NCI-H446 (cell line): ENCODE measurements around the gene MYO6.
"Not testable (repeated sequence)": the region's sequence is repeated elsewhere in the genome, so short reads cannot be mapped to it uniquely, and the experiment has no call there.

ENCODE experiments used
- DNase-seq, 2 experiments: peaks; one replicate each; lab custom pipeline; 2025; lab: John Stamatoyannopoulos, UW

The MYO6 gene

DNA sequence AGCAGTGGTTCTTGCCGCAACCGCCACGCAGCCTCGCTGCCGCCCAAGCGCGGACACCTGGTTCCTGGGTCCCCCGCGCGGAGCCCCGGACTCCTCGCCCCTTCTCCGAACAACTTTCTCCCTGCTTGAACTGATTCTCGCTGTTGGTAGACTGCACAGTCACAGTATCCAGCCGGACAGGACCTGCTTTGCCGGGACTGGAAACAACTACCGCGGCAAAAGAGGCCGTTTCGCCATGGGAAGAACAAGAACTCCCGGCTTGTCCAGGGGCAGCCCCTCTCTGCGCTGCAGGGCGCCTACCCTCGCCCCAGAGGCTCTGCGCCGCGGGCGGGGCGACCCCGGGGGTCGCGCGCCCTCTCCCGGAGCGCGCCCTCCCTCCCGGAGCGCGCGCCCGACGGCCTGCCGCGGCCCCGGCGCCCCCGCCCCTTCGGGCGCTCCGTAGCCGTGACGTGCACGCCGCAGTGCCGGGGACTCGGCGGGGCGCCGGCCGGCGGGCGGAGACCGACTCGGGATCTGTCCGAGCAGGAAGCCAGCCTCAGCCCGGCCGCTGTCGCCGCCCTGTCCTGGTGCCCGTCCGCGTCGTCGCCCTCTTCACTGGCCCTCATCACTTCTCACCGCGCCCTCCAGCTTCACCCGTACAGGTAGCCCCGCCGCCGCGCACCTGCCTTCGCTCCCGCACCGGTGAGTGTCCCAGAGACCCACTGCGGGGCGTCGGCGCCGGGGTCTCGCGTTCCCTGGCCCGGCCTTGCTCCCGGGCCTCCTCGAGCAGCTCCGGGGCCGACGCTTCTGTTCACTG lies at the start of gene MYO6:
MYO6 (plus strand) TSS at position 497 of the 796 bp plus-strand sequence. CDS start 68,309 bp downstream, outside the sequence.
- no peak for DNase-seq

DNA sequence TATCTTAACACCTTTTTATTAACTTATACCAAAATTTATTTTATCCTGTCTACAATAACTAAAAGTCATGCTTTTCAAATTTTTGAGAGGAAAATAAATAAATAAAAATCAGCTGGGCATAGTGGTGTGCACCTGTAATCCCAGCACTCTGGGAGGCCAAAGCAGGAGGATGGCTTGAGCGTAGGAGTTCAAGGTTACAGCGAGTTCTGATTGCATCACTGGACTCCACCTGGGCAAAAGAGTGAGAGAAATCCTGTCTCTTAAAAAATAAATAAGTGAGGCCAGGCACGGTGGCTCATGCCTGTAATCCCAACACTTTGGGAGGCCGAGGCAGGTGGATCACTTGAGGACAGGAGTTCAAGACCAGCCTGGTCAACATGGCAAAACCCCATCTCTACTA lies 40.7 kb upstream of the MYO6 start:
- DNase-seq: not testable (repeated sequence)

DNA sequence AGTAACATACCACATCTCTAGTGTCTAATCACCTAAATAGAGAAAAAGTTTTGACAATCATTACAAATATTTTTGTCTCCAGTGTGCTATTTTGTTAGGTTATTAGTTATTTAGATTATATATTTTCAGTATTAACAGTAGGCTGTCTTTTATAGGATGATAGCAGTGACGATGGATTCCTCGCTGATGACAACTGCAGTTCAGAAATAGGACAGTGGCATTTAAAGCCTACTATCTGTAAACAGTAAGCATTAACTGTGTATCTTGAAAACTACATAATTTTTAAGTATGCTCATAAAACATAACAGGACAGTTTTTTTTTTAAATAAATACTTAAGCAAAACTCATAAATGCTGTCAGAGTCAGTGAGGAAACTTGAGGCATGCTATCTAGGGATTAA lies 37.9 kb upstream of the MYO6 start:
- DNase-seq: no peak

DNA sequence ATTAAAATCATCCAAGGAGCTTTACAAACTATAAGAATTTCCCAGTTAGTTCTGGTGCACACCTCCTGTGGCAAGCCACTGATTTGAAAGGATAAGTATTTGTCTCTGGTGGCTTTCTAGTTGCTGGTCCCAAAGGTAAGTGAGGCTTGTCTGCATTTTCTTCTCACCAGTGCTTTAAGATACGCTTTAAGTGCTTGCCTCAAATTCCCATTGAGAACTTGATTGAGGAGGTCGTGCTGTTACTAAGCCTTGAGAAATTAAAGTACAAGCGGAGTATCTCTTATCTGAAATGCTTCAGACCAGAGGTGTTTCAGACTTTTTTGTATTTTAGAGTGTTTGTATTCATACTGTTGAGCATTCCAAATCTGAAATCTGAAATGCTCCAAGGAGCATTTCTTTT lies 29.9 kb upstream of the MYO6 start:
- DNase-seq: no peak

DNA sequence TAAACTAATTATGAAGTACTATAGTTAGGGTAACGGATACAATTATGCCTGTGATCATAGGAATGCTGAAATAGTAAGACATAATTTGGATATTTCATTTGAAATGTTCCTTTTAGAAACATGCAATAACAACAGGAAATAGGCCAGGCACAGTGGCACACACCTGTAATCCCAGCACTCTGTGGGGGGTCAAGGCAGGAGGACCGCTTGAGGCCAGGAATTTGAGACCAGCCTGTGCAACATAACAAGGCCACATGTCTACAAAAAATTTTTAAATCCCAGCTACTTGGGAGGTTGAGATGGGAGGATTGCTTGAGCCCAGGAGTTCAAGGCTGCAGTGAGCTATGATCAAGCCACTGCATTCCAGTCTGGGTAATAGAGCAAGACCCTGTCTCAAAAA lies 25.7 kb upstream of the MYO6 start:
- DNase-seq: no peak

DNA sequence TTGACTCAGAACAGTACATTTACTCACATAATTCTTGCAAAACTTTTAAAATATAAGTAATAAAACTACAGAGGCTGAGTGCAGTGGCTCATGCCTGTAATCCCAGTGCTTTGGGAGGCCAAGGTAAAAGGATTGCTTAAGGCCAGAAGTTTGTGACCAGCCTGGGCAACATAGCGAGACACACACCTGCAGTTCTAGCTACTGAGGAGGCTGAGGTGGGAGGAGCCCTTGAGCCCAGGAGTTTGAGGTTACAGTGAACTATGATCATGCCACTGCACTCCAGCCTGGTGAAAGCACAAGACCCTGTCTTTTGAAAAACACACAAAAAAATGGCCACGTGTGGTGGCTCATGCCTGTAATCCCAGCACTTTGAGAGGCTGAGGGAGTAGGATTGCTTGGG lies 21.8 kb upstream of the MYO6 start:
- no peak for DNase-seq

DNA sequence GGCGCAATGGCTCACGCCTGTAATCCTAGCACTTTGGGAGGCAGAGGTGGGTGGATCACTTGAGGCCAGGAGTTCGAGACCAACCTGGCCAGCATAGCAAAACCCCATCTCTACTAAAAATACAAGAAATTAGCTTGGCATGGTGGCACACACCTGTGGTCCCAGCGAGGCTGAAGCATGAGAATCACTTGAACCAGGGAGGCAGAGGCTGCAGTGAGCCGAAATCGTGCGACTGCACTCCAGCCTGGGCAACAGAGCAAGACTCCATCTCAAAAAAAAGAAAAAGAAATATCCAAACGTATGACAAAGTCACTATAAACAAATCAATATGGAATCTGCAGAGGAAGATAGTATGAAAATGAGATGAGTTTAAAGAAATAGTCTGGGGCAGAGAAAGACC lies 18.0 kb upstream of the MYO6 start:
- not testable (repeated sequence) for DNase-seq

DNA sequence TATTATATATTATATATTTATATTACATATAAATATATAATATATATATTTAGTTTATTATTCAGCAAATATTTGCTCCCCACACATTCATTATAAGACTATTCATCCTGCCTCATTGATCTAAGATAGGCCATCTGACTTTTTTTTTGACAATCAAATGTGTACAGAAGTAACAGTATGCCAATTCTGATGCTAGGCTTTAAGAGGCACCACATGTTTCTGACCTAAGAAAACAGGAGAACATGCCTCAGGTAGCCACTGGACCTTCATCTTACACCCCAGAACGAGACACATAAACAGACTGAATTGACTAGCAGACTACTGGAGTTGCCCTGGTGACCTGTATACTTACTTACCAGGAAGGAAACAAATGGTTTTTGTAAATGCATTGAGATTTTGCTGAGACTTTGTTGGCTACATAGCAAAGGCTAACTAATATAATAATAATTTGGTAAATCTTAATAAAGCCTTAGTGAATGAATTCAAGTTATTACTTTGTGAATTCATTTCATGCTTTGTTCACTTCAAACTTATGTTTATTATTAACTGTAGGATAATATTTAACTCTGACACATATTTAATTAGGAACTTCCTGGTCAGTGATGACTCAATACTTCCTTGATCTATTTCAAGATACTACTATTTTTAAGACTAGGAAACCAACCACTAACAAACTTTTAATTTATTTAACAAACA lies 13.4 kb upstream of the MYO6 start:
- DNase-seq: no peak

DNA sequence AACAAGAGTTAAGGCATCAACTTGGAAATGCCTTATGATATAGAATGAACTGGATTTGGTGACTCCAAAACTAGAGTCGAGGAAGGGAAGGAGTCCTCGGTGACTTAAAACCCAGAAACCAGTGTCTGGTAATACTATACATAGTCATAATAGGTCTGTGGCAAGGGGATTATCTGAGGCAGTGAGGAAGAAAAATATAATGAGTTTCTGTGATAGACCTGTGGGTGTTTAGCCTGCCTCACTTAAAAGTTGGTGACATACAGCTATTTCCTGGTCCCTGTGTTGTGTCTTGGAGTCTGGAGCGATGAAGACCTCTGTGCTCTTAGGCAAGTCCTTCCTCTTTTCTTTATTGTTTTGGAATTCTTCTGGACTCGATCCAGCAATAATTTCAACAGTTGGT lies 5.1 kb upstream of the MYO6 start:
- DNase-seq: no peak

DNA sequence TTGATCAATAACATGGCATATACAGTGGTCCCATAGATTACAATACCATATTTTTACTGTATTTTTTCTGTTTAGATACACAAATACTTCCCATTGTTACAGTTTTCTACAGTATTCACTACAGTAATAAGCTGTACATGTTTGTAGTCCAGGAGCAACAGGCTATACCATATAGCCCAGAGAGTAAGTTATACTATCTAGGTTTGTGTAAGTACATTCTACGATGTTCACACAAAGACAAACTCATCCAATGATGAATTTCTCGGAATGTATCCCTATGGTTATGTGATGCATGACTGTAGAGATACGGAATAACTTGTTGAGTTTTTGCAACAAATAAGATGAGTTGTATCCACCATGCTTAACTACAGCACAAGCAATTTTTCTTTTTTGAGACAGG lies 3.6 kb upstream of the MYO6 start:
- no peak for DNase-seq

DNA sequence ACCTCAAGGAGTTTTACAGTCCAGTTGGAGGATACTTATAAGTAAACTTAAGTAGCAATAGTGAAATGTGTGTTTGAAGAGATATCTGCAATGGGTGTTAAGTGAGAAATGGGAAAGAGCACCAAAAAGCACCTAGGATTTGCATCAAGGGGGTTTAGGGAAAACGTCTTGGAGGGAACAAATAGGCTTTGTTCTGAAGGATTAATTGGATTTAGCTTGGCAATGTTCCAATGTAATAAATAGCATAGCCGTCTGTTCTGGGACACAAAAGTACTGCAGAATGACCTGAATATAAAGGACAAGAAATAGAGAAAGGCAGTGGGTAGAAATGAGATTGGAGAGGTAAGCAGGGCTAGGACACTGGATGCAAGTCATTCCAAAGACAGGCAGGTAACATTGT lies 2.8 kb upstream of the MYO6 start:
- DNase-seq: no peak

DNA sequence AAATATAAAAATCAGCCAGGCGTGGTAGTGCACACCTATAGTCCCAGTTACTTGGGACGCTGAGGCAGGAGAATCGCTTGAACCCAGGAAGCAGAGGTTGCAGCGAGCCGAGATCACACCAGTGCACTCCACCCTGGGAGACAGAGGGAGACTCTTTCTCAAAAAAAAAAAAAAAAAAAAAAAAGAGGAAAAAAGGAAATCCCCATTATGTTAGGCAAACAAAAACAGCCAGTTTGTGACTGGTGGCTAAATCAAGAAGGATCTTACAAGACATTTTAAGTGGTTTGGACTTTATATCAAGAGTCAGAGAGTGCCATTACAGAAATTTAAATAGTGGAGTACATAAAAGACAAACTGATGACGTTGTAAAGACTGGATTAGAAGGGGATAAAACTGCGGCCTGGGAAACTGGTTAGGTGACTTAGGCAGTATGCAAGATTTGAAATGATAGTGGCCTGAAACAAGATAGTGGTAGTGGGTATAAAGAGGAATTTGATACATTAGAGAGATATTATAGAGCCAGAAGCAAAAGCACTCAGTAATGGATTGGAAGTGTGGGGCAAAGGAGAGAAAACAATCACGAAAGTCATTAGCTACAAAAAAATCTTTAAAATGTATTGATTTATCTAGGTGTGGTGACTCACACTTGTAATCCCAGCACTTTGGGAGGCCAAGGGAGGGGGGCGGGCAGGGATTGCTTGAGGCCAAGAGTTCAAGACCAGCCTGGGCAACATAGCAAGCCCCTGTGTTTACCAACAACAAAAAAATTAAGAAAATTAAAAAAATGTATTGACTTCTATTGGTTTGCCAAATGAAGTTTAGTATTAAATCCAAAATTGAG lies 1.7 kb upstream of the MYO6 start:
- DNase-seq: no peak

DNA sequence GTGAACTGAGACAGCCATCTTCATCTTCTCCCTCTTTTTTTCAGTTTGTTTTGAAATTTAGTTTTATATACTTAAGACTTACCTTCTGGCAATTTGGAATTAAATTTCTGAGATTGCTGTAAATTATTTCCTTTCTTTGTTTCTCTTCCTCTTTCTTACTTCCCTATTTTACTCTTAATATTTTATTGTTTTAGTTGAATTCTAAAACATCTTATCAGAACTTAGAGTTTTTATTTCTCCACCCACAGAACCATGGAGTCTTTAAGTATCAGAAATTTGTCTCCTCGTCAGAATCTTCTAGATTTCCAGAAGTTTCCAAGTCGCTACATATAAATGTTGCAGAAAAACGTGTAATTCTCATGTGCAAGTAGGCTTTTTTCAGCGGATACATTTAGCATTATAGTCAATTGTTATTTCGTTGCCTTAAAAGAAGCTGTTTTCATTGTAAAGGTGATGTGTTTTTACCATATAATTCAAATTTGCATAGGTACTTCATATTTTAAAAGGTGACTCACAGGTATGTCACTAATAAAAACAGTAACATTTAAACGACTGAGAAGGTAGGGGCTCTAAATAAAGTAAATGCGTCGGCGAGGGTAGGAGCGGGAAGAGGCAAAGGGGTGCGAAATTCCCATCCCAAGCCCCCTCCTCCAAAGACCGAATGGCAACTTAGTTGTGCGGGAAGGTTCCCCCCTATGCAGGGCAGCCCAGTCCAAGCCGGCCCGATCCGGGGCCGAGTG lies 866 bp upstream of the MYO6 start:
- DNase-seq: no peak

DNA sequence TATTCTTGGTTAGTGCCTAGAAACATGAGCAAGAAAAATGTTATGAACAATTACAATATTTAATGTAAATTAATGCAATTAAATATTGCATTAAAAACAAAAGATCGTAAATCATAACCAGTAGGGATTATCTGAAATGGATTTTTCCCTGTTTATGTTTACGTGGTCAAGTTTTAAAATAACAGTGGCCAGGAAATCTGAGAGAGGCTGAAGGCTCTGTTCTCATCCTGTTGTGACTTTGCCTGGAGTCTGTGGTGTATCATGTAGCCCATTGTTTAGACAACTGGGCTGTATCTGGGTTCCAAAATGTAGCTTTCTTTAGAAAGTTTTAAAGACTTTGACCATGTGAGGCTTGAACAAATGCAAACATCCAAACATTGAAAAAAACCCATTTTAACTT lies 2.4 kb downstream of the MYO6 start:
- no peak for DNase-seq

DNA sequence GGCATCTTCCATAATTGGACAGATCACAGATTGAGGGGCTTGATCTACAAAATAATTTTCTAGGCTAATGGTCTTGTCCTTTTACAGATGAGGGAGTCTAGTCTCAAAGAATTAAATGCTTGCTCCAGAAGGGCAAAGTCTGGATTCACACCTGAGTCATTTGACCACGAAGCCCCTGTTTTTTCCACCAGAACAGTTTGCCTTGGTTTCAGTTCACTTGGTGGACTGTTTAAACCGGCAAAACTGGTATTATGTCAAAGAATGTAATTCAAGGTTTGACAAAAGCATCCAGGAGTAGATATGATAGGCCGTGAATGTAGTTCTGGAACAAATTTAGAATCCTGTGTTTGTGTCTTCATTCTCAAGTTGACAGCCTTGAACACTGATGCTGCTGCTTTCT lies 3.3 kb downstream of the MYO6 start:
- DNase-seq: no peak

DNA sequence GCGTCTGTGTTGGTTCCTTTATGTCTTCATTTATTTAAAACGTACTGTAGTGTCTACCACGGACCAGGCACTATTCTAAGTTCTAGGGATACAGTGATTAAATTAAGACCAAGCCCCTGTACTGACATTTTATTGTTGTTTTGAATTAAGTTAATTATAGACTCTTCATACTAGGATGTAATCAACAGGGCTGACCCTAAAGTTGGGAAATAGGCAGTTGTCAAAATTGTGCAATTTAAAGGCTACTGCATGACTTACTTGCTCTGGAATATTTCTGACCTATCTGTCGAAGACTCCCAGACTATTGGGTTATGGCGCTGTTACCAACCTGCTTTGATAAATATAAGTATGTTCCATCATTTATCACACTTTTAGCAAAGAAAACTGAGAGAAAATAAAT lies 6.7 kb downstream of the MYO6 start:
- DNase-seq: no peak

DNA sequence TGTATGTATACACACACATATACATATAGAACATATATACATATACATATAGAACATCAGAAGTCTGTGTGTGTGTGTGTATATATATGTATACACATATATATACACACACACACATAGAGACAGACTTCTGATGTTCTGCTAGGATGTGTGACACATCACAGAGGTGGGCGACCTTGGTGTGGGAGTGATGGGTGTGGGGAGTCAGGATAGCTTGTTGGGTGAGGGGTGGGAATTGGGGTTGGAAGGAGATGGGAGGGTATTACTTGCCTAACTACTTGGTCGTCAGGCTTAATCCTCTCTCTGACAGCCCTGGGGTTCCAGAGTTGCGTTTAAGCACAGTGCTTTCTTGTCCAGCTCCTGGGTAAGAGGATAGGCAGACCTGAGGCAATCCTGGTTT lies 8.3 kb downstream of the MYO6 start:
- DNase-seq: no peak

DNA sequence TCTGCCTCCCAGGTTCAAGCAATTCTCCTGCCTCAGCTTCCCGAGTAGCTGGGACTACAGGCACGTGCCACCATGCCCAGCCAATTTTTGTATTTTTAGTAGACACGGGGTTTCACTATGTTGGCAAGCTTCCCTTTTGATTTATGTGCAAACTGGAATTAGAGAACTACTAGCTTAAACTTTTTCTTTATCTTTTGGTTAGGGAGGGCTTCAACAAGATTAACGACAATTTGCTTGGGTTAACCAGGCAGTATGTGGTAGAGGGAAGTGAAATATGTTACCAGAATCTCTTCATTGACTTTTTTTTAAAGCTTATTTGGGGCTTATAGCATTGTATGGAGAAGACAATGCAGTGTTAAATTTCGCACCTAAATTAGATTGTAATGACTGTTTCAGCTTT lies 9.0 kb downstream of the MYO6 start:
- DNase-seq: no peak

DNA sequence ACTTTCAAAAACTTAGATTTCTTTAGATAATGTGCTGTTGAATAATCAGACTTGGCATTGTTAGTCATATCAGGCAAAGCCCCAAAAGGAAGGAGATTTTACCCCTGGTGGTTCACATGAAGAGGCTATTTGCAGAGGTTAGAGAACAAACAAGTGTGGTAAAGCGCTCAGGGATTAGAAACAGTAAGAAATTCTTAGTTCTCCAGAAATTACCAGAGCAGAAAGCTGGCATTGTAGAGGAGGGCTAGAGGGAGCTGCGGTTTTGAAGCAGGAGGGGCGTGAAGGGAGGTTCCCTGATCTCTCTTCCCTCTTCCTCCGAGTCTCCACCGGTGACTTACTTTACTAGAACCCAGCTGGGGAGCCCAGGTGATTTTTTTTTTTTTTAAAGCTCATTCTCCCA lies 10.2 kb downstream of the MYO6 start:
- DNase-seq: no peak

DNA sequence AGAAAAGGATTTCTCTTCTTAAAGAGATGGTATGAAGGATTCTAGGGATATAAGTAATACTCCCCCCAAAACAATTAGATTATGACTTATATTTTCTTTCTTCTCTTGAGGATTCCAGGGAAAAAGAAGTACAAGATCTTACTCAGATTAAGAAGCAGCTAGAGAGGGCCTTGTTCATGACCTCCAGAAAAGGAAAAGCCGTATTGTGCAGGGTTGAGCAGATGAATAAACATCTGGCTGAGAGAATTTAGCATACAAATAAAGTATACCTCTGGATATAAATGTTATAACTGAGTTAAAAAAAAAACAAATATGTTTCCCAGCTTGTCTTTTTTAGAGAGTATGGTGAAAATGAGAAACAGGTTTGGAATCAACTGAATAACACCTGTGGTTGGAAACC lies 11.3 kb downstream of the MYO6 start:
- no peak for DNase-seq

DNA sequence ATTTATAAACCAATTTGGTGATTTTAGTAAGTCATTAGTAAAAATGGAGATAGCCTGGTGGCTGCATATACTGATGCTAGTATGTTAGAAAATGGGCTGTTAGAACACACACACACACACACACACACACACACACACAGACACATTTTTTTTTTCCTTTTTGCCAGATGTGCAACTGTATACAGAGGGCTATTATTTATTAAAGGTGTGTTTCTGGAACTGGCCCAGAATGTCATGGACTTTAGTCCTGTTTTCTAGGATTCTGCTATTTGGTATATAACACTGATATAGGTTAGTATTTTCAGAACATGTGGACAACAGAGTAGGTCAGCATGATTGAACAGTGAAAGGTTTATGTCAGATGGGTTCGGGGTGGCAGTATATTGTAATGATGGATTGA lies 12.4 kb downstream of the MYO6 start:
- no peak for DNase-seq

DNA sequence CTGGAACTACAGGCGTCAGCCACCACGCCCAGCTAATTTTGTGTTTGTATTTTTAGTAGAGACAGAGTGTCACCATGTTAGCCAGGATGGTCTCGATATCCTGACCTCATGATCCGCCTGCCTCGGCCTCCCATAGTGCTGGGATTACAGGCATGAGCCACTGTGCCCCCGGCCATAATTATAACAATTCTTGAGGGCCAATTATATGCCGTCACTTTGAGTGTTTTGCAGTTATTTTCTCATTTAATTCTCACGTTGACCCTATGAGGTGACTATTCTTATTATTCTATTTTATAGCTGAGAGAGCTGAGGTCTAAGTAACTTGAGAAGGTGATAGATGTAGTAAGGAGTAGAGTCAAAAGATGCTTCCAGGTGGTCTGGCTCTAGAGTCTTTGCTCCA lies 13.0 kb downstream of the MYO6 start:
- DNase-seq: no peak
